Activated CD4-positive, alpha-beta T cell treated with anti-CD3 and anti-CD28 coated beads, Interleukin-2, amount 50 U/mL, for 48 hours (primary cell): ENCODE data around the gene CPLANE2.

Experiments
- DNase-seq, 2 experiments: peaks; one replicate each; pipeline ENCODE4 v3.0.0-alpha.2; 2020

Gene CPLANE2

GRCh38 chr1:16187748-16188401, 49.1 kb downstream of the CPLANE2 start:
- DNase-seq: peak; percentile 80 to 82

- DNase-seq: no peak
These were observed 50.2 kb downstream of the CPLANE2 start for GRCh38 chr1:16186655-16187235.

- no peak for DNase-seq
These were observed 52.3 kb downstream of the CPLANE2 start for GRCh38 chr1:16184557-16185303.

- no peak for DNase-seq
These were observed 53.0 kb downstream of the CPLANE2 start for GRCh38 chr1:16183765-16184556.

GRCh38 chr1:16183179-16183578, 53.8 kb downstream of the CPLANE2 start:
- no peak for DNase-seq

- DNase-seq: no peak
These were observed 54.9 kb downstream of the CPLANE2 start for GRCh38 chr1:16181887-16182719.
